B cell (primary cell): Measurements from ENCODE around the gene RAB3IP. TPM values are rescaled to one million over a fixed set of nuclear protein-coding genes. Genes with fewer than 3 reads are reported as not detected.

Experiments
- ATAC-seq: fragments of 200-7000 bp; cut with Tn5 transposase; one replicate; pipeline ENCODE4 v1.10.0; 2021; ENCODE audit warnings: low read depth, mild to moderate bottlenecking, moderate number of reproducible peaks, moderate library complexity
- CTCF ChIA-PET: fragments of 350-600 bp; sonication (Branson Sonifier 250); formaldehyde crosslinking; loops from one replicate; lab custom pipeline; 2021; ENCODE audit warnings: antibody characterized with exemption, inconsistent platforms; lab: Charles Lee
- POLR2A ChIA-PET: fragments of 350-600 bp; sonication (Branson Sonifier 250); formaldehyde crosslinking; loops from one replicate; lab custom pipeline; 2021; ENCODE audit warnings: antibody characterized with exemption; lab: Charles Lee
- DNase-seq: peaks from one replicate; pipeline ENCODE4 v3.0.0; 2013
- H2AFZ ChIP-seq: 2 replicates; pipeline ENCODE4 v1.6.1; 2012; ENCODE audit warnings: mild to moderate bottlenecking, low read depth, low read length; ENCODE audit not compliant: insufficient read depth, poor library complexity, severe bottlenecking
- H3K27ac ChIP-seq, 2 donors: 1 replicate in 1 of 2; 2 replicates in 1 of 2; pipeline ENCODE4 v1.5.1; 2012 to 2013; ENCODE audit warnings: low read length in 2 of 2, mild to moderate bottlenecking in 2 of 2, moderate library complexity in 1 of 2
- H3K27me3 ChIP-seq, 4 experiments: fragments of 200-600 bp in 1 of 4; sonication (generic) in 1 of 4; replicated peaks in 1 of 4; 1 replicate in 2 of 4; 2 replicates in 2 of 4; pipeline versions ENCODE4 v1.6.1 to v1.7.0; 2013 to 2016; ENCODE audit warnings: low read length in 3 of 4, mild to moderate bottlenecking in 2 of 4, mixed read lengths in 1 of 4, moderate library complexity in 1 of 4; ENCODE audit not compliant: insufficient read depth in 4 of 4, control insufficient read depth in 3 of 4; ENCODE audit errors: control extremely low read depth in 1 of 4
- H3K36me3 ChIP-seq, 2 experiments: replicated peaks in 1 of 2; 1 replicate in 1 of 2; 2 replicates in 1 of 2; pipeline versions ENCODE4 v1.6.1 to v1.7.1; 2013; ENCODE audit warnings: low read length in 1 of 2; ENCODE audit not compliant: insufficient read depth in 2 of 2, control insufficient read depth in 1 of 2; ENCODE audit errors: control extremely low read depth in 1 of 2, extremely low read depth in 1 of 2
- H3K4me1 ChIP-seq, 2 donors: fragments of 200-600 bp in 1 of 2; sonication (generic) in 1 of 2; 1 replicate in 1 of 2; 2 replicates in 1 of 2; pipeline versions ENCODE4 v1.5.1 to v1.6.1; 2013 to 2017; ENCODE audit warnings: low read length in 2 of 2; ENCODE audit not compliant: control insufficient read depth in 2 of 2, insufficient read depth in 2 of 2
- H3K4me2 ChIP-seq: replicated peaks from 2 replicates; pipeline ENCODE3; 2012; ENCODE audit warnings: mild to moderate bottlenecking, low read depth, low read length; ENCODE audit not compliant: poor library complexity, severe bottlenecking
- H3K4me3 ChIP-seq, 5 experiments: fragments of 200-600 bp in 1 of 5; sonication (generic) in 1 of 5; 1 replicate in 3 of 5; 2 replicates in 2 of 5; pipeline versions ENCODE4 v1.5.1 to v1.7.0; 2011 to 2016; ENCODE audit warnings: low read length in 4 of 5, mild to moderate bottlenecking in 4 of 5, low read depth in 2 of 5, control low read depth in 1 of 5, moderate library complexity in 1 of 5; ENCODE audit not compliant: insufficient read depth in 1 of 5; ENCODE audit errors: control extremely low read depth in 1 of 5, extremely low read depth in 1 of 5
- H3K79me2 ChIP-seq: fragments of 200-600 bp; sonication (generic); one replicate; pipeline ENCODE4 v1.6.0; 2016; ENCODE audit warnings: low read length; ENCODE audit not compliant: control insufficient read depth, insufficient read depth
- H3K9ac ChIP-seq: fragments of 200-600 bp; sonication (generic); 2 replicates; pipeline ENCODE4 v1.6.1; 2017; ENCODE audit warnings: mild to moderate bottlenecking, low read length, moderate library complexity
- H3K9me3 ChIP-seq, 3 donors: one replicate each; pipeline versions ENCODE4 v1.6.1 to v1.7.1; 2013; ENCODE audit warnings: low read length in 2 of 3; ENCODE audit not compliant: control insufficient read depth in 2 of 3, insufficient read depth in 1 of 3; ENCODE audit errors: control extremely low read depth in 1 of 3
- H4K20me1 ChIP-seq: 2 replicates; pipeline ENCODE4 v1.6.0; 2012; ENCODE audit warnings: mild to moderate bottlenecking, low read length; ENCODE audit not compliant: insufficient read depth, control insufficient read depth, poor library complexity, severe bottlenecking
- H3K27ac Mint-ChIP-seq: one replicate; pipeline ENCODE4 v1.8.0; 2021; ENCODE audit warnings: mixed read lengths
- H3K27me3 Mint-ChIP-seq: one replicate; pipeline ENCODE4 v1.8.0; 2021; ENCODE audit warnings: mixed read lengths
- H3K4me1 Mint-ChIP-seq: one replicate; pipeline ENCODE4 v1.8.0; 2021; ENCODE audit warnings: mixed read lengths
- H3K4me3 Mint-ChIP-seq: one replicate; pipeline ENCODE4 v1.8.0; 2021; ENCODE audit warnings: mixed read lengths
- H3K9me3 Mint-ChIP-seq: one replicate; pipeline ENCODE4 v1.8.0; 2022; ENCODE audit warnings: mixed read lengths; ENCODE audit not compliant: insufficient read depth
- EZH2 ChIP-seq: IDR thresholded peaks from 2 replicates; pipeline ENCODE4 v1.6.1; 2012; ENCODE audit warnings: borderline replicate concordance, low read depth, mild to moderate bottlenecking, moderate library complexity, low read length; ENCODE audit not compliant: insufficient read depth, poor library complexity, severe bottlenecking
- WGBS: methylation state at CpG from one replicate; pipeline ENCODE4 v1.1.5; 2013; ENCODE audit warnings: missing lambda C conversion rate; ENCODE audit not compliant: insufficient coverage; 5-methylcytosine and 5-hydroxymethylcytosine counted together
- intact Hi-C: fragments of 100-400 bp; cut with micrococcal nuclease; formaldehyde crosslinking; loops from one replicate; pipeline ENCODE4 v1.10.0; 2022
- polyA plus RNA-seq: library from polyadenylated mRNA; depleted of rRNA; stranded (reverse); fragments of >200 nt; gene quantifications from 2 replicates; pipeline ENCODE4 v1.2.3, GENCODE V29; 2012
- total RNA-seq, 2 donors: library from RNA; stranded (reverse); fragments of 120-200 nt in 1 of 2; gene quantifications; 1 replicate in 1 of 2; 2 replicates in 1 of 2; pipeline versions ENCODE4 v1.2.3 to v1.2.4, GENCODE V29; 2013 to 2022
- TF ChIP-seq, protein P1 (sequence below): fragments of 200-600 bp; IDR thresholded peaks from one replicate; pipeline ENCODE4 v1.8.0; 2022; ENCODE audit warnings: antibody characterized with exemption, mild to moderate bottlenecking

Gene RAB3IP
- total and polyA plus RNA-seq, 2 donors (not counting 1 experiment from before 2014, with no cell fraction given): 11.2 to 37.9 TPM

DNA sequence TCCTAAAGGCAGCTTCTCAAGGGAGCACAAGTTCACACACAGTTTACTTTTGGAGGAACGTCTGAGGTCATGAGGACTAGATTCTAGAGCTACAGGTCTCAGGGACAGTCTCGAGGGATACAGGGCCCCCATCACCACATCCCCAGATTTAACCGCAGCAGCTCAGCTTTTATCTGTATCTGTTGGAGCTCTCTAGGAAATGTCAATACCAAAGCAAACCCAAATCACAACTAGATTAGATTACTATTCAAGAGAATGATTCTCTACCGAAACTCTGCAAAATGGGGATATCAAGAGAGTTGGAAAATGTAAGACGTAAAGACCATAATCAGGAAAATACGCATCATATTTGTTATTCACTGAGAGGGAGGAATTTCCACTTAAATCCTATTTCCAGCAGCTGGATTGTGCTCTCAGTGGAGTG lies 82.4 kb downstream of the RAB3IP start:
- POLR2A ChIA-PET: no interaction called here

DNA sequence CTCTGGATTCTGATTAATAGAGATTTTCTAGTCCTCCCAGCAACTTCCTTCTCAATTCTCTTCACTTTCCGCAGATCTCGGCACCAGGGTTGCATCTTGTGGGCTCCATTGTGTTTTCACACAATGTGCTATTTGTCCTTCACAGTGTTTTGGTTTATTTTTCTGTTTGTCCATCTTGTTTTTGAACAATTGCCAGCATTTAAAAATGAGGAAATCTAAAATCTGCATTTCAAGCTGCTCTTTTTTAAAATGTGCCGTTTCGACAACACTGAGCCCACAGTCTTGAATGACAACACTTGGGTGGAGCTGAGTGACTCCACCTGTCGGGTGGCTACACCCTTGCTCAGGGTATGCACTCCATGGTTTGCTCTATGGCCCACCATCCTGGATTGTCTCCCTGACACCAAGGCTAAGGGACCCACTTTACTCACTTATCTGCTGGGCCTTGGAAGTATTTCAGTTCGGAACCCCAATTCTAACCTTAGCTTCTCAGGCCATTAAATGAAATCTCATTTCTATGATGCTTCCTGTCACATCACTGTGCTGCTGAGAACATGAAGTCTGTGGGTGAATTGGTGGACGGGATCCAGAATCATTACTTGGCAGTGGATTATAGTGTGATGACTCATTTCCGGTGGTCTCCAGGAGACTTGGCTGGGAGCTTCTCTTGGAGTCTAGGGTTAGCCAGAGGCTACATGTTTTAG lies 82.9 kb downstream of the RAB3IP start:
- Mint-ChIP-seq H3K4me3 (no peak overlapping the region), H3K4me1 (no peaks in the 10 kb centered on the region), H3K27ac (no peak overlapping the region), H3K27me3 (peaks cover 4% of the 10 kb centered on the region), H3K9me3 (no peaks in the 10 kb centered on the region)
- TF ChIP-seq, protein P1, sequence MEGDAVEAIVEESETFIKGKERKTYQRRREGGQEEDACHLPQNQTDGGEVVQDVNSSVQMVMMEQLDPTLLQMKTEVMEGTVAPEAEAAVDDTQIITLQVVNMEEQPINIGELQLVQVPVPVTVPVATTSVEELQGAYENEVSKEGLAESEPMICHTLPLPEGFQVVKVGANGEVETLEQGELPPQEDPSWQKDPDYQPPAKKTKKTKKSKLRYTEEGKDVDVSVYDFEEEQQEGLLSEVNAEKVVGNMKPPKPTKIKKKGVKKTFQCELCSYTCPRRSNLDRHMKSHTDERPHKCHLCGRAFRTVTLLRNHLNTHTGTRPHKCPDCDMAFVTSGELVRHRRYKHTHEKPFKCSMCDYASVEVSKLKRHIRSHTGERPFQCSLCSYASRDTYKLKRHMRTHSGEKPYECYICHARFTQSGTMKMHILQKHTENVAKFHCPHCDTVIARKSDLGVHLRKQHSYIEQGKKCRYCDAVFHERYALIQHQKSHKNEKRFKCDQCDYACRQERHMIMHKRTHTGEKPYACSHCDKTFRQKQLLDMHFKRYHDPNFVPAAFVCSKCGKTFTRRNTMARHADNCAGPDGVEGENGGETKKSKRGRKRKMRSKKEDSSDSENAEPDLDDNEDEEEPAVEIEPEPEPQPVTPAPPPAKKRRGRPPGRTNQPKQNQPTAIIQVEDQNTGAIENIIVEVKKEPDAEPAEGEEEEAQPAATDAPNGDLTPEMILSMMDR: no peak
- no peak for TF ChIP-seq EZH2
- ATAC-seq (no peak), DNase-seq (no peak)
- no peaks in the 10 kb centered on the region for H3K4me1 ChIP-seq
- H3K9me3 ChIP-seq: no peaks in the 10 kb centered on the region
- H3K27ac ChIP-seq: no peak overlapping the region
- H4K20me1 ChIP-seq: no peaks in the 10 kb centered on the region
- H3K79me2 ChIP-seq: no peaks in the 10 kb centered on the region
- ChIA-PET POLR2A (no interaction called here), CTCF (no interaction called here)
- intact Hi-C loops: no loop called here
- no peaks in the 10 kb centered on the region for H3K36me3 ChIP-seq
- no peak overlapping the region for H3K4me3 ChIP-seq
- no peak overlapping the region for H2AFZ ChIP-seq
- H3K27me3 ChIP-seq: peaks cover 0 to 1% (median 0%) of the 10 kb centered on the region in 4 experiments
- WGBS: 70% methylated on average over 4 of the region's 8 CpGs
- H3K9ac ChIP-seq: no peak overlapping the region
- H3K4me2 ChIP-seq: no peak overlapping the region

More for the DNA sequence above, 82.4 kb downstream of the RAB3IP start:
- H3K27ac ChIP-seq: no peak overlapping the region
- Mint-ChIP-seq H3K27ac (no peak overlapping the region), H3K4me3 (no peak overlapping the region), H3K4me1 (no peaks in the 10 kb centered on the region), H3K27me3 (peaks cover 4% of the 10 kb centered on the region), H3K9me3 (no peaks in the 10 kb centered on the region)
- no peaks in the 10 kb centered on the region for H3K9me3 ChIP-seq
- no peaks in the 10 kb centered on the region for H3K27me3 ChIP-seq
- ATAC-seq (no peak), DNase-seq (no peak)
- no peaks in the 10 kb centered on the region for H3K4me1 ChIP-seq
- intact Hi-C loops: no loop called here
- no peaks in the 10 kb centered on the region for H3K36me3 ChIP-seq
- H3K4me3 ChIP-seq: no peak overlapping the region
- TF ChIP-seq, protein P1: no peak
- no peak for TF ChIP-seq EZH2
- no peak overlapping the region for H3K9ac ChIP-seq
- no peak overlapping the region for H3K4me2 ChIP-seq
- H2AFZ ChIP-seq: no peak overlapping the region
- no peaks in the 10 kb centered on the region for H4K20me1 ChIP-seq
- no peaks in the 10 kb centered on the region for H3K79me2 ChIP-seq
- WGBS: 83% methylated on average over 1 of the region's 6 CpGs
- CTCF ChIA-PET: interaction anchor here (0.7 kb wide), 1 partner anchor 543 kb away, joined by 3 read pairs; no protein-coding TSS in a partner anchor
